Activated T-cell treated with anti-CD3 and anti-CD28 coated beads, Interleukin-2, amount 50 U/mL, for 48 hours (primary cell): ENCODE measurements around the gene SEC23A.
"Not testable (repeated sequence)": the region's sequence is repeated elsewhere in the genome, so short reads cannot be mapped to it uniquely, and the experiment has no call there.

Experiments used
- DNase-seq, 2 experiments: peaks; one replicate each; pipeline ENCODE4 v3.0.0-alpha.2; 2020

SEC23A gene

GRCh38 chr14:39090548-39091111, 12.4 kb downstream of the SEC23A start:
- peak in 1 of 2 experiments; percentile 5 for DNase-seq

GRCh38 chr14:39087493-39087892, 15.5 kb downstream of the SEC23A start:
- no peak for DNase-seq

- DNase-seq = no peak
Observed at GRCh38 chr14:39085933-39086332, 17.1 kb downstream of the SEC23A start.

GRCh38 chr14:39083127-39083526, 19.9 kb downstream of the SEC23A start:
- DNase-seq = no peak

- no peak for DNase-seq
Observed at GRCh38 chr14:39080886-39081285, 22.1 kb downstream of the SEC23A start.

- no peak for DNase-seq
Observed at GRCh38 chr14:39071096-39071495, 31.9 kb downstream of the SEC23A start.

GRCh38 chr14:39069923-39070322, 33.1 kb downstream of the SEC23A start:
- no peak for DNase-seq

- not testable (repeated sequence) for DNase-seq
Observed at GRCh38 chr14:39069169-39069805, 33.7 kb downstream of the SEC23A start.

GRCh38 chr14:39060818-39061437, 42.1 kb downstream of the SEC23A start:
- DNase-seq = no peak

GRCh38 chr14:39055786-39056474, 47.1 kb downstream of the SEC23A start:
- no peak for DNase-seq

- DNase-seq = not testable (repeated sequence)
Observed at GRCh38 chr14:39052869-39053454, 50.1 kb downstream of the SEC23A start.

GRCh38 chr14:39050389-39050788, 52.6 kb downstream of the SEC23A start:
- DNase-seq = no peak

GRCh38 chr14:39045889-39046288, 57.1 kb downstream of the SEC23A start:
- not testable (repeated sequence) for DNase-seq

- DNase-seq = no peak
Observed at GRCh38 chr14:39043352-39043943, 59.6 kb downstream of the SEC23A start.

GRCh38 chr14:39040529-39040928, 62.5 kb downstream of the SEC23A start:
- DNase-seq = no peak

- DNase-seq = no peak
Observed at GRCh38 chr14:39038542-39038941, 64.5 kb downstream of the SEC23A start.

- no peak for DNase-seq
Observed at GRCh38 chr14:39036760-39037159, 66.3 kb downstream of the SEC23A start.

GRCh38 chr14:39035336-39035735, 67.7 kb downstream of the SEC23A start:
- no peak for DNase-seq

GRCh38 chr14:39034481-39035296, 68.3 kb downstream of the SEC23A start:
- no peak for DNase-seq

GRCh38 chr14:39033371-39033770, 69.7 kb downstream of the SEC23A start:
- no peak for DNase-seq

GRCh38 chr14:39030209-39030608, 72.8 kb downstream of the SEC23A start:
- DNase-seq = no peak

- DNase-seq = no peak
Observed at GRCh38 chr14:39029789-39030188, 73.2 kb downstream of the SEC23A start.
